HepG2 (cell line): Measurements from ENCODE around the gene IMMT. TPM values are rescaled to one million over a fixed set of nuclear protein-coding genes. Genes with fewer than 3 reads are reported as not detected.

Experiments used
- ARID3A ChIP-seq: IDR thresholded peaks from 2 replicates; pipeline ENCODE4 v1.6.1; 2012; ENCODE audit warnings: low read depth, low read length, improper control_type of control experiment
- BRCA1 ChIP-seq: sonication (generic); formaldehyde crosslinking; IDR thresholded peaks from 2 replicates; pipeline ENCODE4 v1.4.0; 2020; ENCODE audit warnings: missing genetic modification reagents
- FOXA1 ChIP-seq, 2 experiments: fragments of 450-650 bp in 1 of 2; sonication (generic) in 1 of 2; formaldehyde crosslinking in 1 of 2; IDR thresholded peaks; 2 replicates each; pipeline versions ENCODE4 v1.4.0 to v1.6.1; 2016 to 2020; ENCODE audit warnings: missing genetic modification reagents in 1 of 2
- HES4 ChIP-seq: sonication (generic); formaldehyde crosslinking; IDR thresholded peaks from 2 replicates; pipeline ENCODE4 v1.9.0; 2021; ENCODE audit warnings: mild to moderate bottlenecking, missing genetic modification reagents, borderline replicate concordance
- NFE2L2 ChIP-seq: fragments of 150-350 bp; IDR thresholded peaks from 2 replicates; pipeline ENCODE4 v1.6.1; 2014; ENCODE audit warnings: low read length
- NFKB2 ChIP-seq: sonication (generic); formaldehyde crosslinking; IDR thresholded peaks from 2 replicates; pipeline ENCODE4 v1.4.0; 2020; ENCODE audit warnings: missing genetic modification reagents, borderline replicate concordance
- RELA ChIP-seq: sonication (generic); formaldehyde crosslinking; IDR thresholded peaks from 2 replicates; pipeline ENCODE4 v1.4.0; 2020; ENCODE audit warnings: missing genetic modification reagents
- SALL1 ChIP-seq: sonication (generic); formaldehyde crosslinking; IDR thresholded peaks from 2 replicates; pipeline ENCODE4 v1.8.0; 2022; ENCODE audit warnings: mild to moderate bottlenecking, missing genetic modification reagents
- TBP ChIP-seq: sonication (generic); formaldehyde crosslinking; IDR thresholded peaks from 2 replicates; pipeline ENCODE4 v1.5.0; 2020; ENCODE audit warnings: missing genetic modification reagents
- THAP11 ChIP-seq: IDR thresholded peaks from 2 replicates; pipeline ENCODE4 v1.6.1; 2016; ENCODE audit warnings: missing biosample characterization, missing genetic modification reagents
- ZFP41 ChIP-seq: sonication (generic); formaldehyde crosslinking; IDR thresholded peaks from 2 replicates; pipeline ENCODE4 v1.4.0; 2020; ENCODE audit warnings: mild to moderate bottlenecking, missing genetic modification reagents, borderline replicate concordance
- ZKSCAN8 ChIP-seq: IDR thresholded peaks from 2 replicates; pipeline ENCODE4 v1.6.1; 2016; ENCODE audit warnings: borderline replicate concordance, missing genetic modification reagents, missing compliant biosample characterization
- ZNF430 ChIP-seq: sonication (generic); formaldehyde crosslinking; IDR thresholded peaks from 2 replicates; pipeline ENCODE4 v1.9.0; 2021; ENCODE audit warnings: mild to moderate bottlenecking, missing genetic modification reagents
- ZNF460 ChIP-seq: sonication (generic); formaldehyde crosslinking; IDR thresholded peaks from 2 replicates; pipeline ENCODE4 v1.5.1; 2020; ENCODE audit warnings: missing genetic modification reagents, mild to moderate bottlenecking, borderline replicate concordance
- polyA plus RNA-seq, 8 experiments: library from polyadenylated mRNA; depleted of rRNA in 3 of 8; stranded (reverse) in 7 of 8; unstranded in 1 of 8; fragments of >200 nt; fragmentation: Illumina TruSeq in 4 of 8; extraction: Trizol in 4 of 8; gene quantifications; 2 replicates each; pipeline versions ENCODE4 v1.2.1 to v1.2.3, GENCODE V29; 2011 to 2016; ENCODE audit warnings: low read depth in 4 of 8, missing spikeins in 1 of 8, mixed read lengths in 1 of 8; ENCODE audit not compliant: insufficient read depth in 1 of 8
- total RNA-seq, 5 experiments: library from RNA; depleted of rRNA; stranded (reverse); fragments of >200 nt; fragmentation: Illumina TruSeq; extraction: Trizol; gene quantifications; 2 replicates each; pipeline ENCODE4 v1.2.3, GENCODE V29; 2016; ENCODE audit warnings: low read depth in 1 of 5
- TF ChIP-seq, protein P1 (sequence below): sonication (generic); formaldehyde crosslinking; IDR thresholded peaks from 2 replicates; pipeline ENCODE4 v1.4.0; 2020; ENCODE audit warnings: missing genetic modification reagents, borderline replicate concordance
- TF ChIP-seq, protein P2 (sequence below): sonication (generic); formaldehyde crosslinking; IDR thresholded peaks from 2 replicates; pipeline ENCODE4 v1.5.0; 2020; ENCODE audit warnings: missing genetic modification reagents
- TF ChIP-seq, protein P3 (sequence below): IDR thresholded peaks from 2 replicates; pipeline ENCODE4 v1.6.1; 2016; ENCODE audit warnings: missing compliant biosample characterization, missing genetic modification reagents, borderline replicate concordance

IMMT gene
- total and polyA plus RNA-seq, 2 of the 13 experiments (the other 11 are each of a cell fraction or from before 2014, with no cell fraction given): 63.5 to 119 TPM

DNA sequence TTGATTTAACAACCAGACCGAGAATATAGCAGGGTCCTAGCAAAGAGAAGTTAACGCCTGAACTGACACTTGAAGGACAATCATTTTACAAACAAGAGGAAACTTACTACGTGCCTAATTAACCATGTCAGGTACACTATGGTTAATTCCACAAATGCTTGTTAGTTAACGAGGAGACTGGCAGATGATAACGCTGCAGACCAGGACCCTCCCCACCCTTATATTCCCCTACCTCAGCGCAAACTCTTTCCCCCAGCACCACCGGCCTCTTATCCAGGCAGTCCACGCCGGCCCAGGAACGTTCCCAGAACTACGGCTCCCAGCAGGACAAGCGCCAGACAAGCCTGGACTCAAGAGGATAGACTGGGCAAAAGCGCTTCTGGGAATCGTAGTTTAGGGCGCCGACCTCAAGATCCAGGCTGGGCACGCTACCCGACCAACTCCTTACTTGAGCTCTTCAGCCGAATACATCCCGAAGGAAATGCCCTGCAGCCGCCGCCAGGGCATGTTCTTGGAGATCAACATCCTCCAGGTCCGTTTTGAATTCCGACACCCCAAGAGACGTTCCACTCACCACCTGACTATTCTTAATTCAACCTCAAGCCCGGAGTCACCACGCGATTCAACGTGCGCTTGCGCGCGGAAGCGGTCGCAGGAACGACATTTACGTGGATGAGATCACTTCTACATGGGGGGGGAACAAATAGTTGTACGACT lies 89.9 kb downstream of the IMMT start, which contains the start of gene POLR1A (continued):
- TF ChIP-seq ZFP41 (CRISPR knock-in tag) (0 out of 2 replicates have a peak, but pooled peaks have one; percentile 54), ZNF430 (CRISPR knock-in tag) (peak; percentile 79), NFE2L2 (no peak), ZNF460 (CRISPR knock-in tag) (no peak), ARID3A (peak; percentile 23; the same call in 1 of the 2 replicates), RELA (0 out of 2 replicates have a peak, but pooled peaks have one; percentile 46), SALL1 (CRISPR knock-in tag) (peak; percentile 33; the same call in 1 of the 2 replicates), THAP11 (peak; percentile 96), TBP (CRISPR knock-in tag) (peak; percentile 80; the same call in 1 of the 2 replicates), NFKB2 (CRISPR knock-in tag) (peak; percentile 8; the same call in 1 of the 2 replicates), FOXA1 (IDR thresholded peaks at IDR 0.05) (no peak), FOXA1 (CRISPR knock-in tag; IDR thresholded peaks at IDR 0.05) (no peak), HES4 (peak; percentile 23; the same call in 1 of the 2 replicates), BRCA1 (CRISPR knock-in tag) (0 out of 2 replicates have a peak, but pooled peaks have one; percentile 13), ZKSCAN8 (CRISPR knock-in tag) (0 out of 2 replicates have a peak, but pooled peaks have one; percentile 15)
- TF ChIP-seq, protein P1, sequence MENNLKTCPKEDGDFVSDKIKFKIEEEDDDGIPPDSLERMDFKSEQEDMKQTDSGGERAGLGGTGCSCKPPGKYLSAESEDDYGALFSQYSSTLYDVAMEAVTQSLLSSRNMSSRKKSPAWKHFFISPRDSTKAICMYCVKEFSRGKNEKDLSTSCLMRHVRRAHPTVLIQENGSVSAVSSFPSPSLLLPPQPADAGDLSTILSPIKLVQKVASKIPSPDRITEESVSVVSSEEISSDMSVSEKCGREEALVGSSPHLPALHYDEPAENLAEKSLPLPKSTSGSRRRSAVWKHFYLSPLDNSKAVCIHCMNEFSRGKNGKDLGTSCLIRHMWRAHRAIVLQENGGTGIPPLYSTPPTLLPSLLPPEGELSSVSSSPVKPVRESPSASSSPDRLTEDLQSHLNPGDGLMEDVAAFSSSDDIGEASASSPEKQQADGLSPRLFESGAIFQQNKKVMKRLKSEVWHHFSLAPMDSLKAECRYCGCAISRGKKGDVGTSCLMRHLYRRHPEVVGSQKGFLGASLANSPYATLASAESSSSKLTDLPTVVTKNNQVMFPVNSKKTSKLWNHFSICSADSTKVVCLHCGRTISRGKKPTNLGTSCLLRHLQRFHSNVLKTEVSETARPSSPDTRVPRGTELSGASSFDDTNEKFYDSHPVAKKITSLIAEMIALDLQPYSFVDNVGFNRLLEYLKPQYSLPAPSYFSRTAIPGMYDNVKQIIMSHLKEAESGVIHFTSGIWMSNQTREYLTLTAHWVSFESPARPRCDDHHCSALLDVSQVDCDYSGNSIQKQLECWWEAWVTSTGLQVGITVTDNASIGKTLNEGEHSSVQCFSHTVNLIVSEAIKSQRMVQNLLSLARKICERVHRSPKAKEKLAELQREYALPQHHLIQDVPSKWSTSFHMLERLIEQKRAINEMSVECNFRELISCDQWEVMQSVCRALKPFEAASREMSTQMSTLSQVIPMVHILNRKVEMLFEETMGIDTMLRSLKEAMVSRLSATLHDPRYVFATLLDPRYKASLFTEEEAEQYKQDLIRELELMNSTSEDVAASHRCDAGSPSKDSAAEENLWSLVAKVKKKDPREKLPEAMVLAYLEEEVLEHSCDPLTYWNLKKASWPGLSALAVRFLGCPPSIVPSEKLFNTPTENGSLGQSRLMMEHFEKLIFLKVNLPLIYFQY (CRISPR knock-in tag): 0 out of 2 replicates have a peak, but pooled peaks have one; percentile 50
- TF ChIP-seq, protein P2, sequence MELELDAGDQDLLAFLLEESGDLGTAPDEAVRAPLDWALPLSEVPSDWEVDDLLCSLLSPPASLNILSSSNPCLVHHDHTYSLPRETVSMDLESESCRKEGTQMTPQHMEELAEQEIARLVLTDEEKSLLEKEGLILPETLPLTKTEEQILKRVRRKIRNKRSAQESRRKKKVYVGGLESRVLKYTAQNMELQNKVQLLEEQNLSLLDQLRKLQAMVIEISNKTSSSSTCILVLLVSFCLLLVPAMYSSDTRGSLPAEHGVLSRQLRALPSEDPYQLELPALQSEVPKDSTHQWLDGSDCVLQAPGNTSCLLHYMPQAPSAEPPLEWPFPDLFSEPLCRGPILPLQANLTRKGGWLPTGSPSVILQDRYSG (CRISPR knock-in tag): no peak; the same call in 1 of the 2 replicates
- TF ChIP-seq, protein P3, sequence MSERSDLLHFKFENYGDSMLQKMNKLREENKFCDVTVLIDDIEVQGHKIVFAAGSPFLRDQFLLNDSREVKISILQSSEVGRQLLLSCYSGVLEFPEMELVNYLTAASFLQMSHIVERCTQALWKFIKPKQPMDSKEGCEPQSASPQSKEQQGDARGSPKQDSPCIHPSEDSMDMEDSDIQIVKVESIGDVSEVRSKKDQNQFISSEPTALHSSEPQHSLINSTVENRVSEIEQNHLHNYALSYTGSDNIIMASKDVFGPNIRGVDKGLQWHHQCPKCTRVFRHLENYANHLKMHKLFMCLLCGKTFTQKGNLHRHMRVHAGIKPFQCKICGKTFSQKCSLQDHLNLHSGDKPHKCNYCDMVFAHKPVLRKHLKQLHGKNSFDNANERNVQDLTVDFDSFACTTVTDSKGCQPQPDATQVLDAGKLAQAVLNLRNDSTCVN (CRISPR knock-in tag): 0 out of 2 replicates have a peak, but pooled peaks have one; percentile 32
